Natural killer cell treated with Interleukin-12 subunit alpha and Interleukin-12 subunit beta and Interleukin-15 and Interleukin-18, amount 100 ng/mL, for 72 hours (primary cell): ENCODE measurements around the gene ASXL3. TPM values are rescaled to one million over a fixed set of nuclear protein-coding genes. Genes with fewer than 3 reads are reported as not detected.

Source experiments
- ATAC-seq, 2 donors: fragments of 150-1000 bp; cut with Tn5 transposase in 1 of 2; sonication (Bioruptor Pico), chemical (Tn5 transposase) in 1 of 2; 2 replicates each; pipeline ENCODE4 v1.10.0; 2021
- DNase-seq: peaks from one replicate; pipeline ENCODE4 v3.0.0; 2022; ENCODE audit warnings: low spot score
- H3K27ac Mint-ChIP-seq, 2 donors: 1 replicate in 1 of 2; 2 replicates in 1 of 2; pipeline ENCODE4 v1.8.0; 2022; ENCODE audit warnings: mixed read lengths in 2 of 2, mild to moderate bottlenecking in 1 of 2, moderate library complexity in 1 of 2
- H3K27me3 Mint-ChIP-seq, 2 donors: 1 replicate in 1 of 2; 2 replicates in 1 of 2; pipeline ENCODE4 v1.8.0; 2022; ENCODE audit warnings: mixed read lengths in 2 of 2
- H3K36me3 Mint-ChIP-seq: one replicate; pipeline ENCODE4 v1.8.0; 2022; ENCODE audit warnings: mixed read lengths
- H3K4me1 Mint-ChIP-seq, 2 donors: 1 replicate in 1 of 2; 2 replicates in 1 of 2; pipeline ENCODE4 v1.8.0; 2022; ENCODE audit warnings: low read depth in 2 of 2, mixed read lengths in 2 of 2, mild to moderate bottlenecking in 1 of 2
- H3K4me3 Mint-ChIP-seq: one replicate; pipeline ENCODE4 v1.8.0; 2022; ENCODE audit warnings: mixed read lengths
- H3K9me3 Mint-ChIP-seq: 2 replicates; pipeline ENCODE4 v1.8.0; 2022; ENCODE audit warnings: mixed read lengths
- total RNA-seq, 2 donors: library from RNA; stranded (reverse); gene quantifications; one replicate each; pipeline ENCODE4 v1.2.3, GENCODE V29; 2022

Gene ASXL3
- total RNA-seq, 2 donors from 2014 or later: not detected

- ATAC-seq (no peak), DNase-seq (no peak)
- H3K4me1 Mint-ChIP-seq: no peaks in the 10 kb centered on the region
- H3K36me3 Mint-ChIP-seq: peaks cover 9% of the 10 kb centered on the region
- peaks cover 4% of the 10 kb centered on the region for H3K9me3 Mint-ChIP-seq
- H3K4me3 Mint-ChIP-seq: no peak overlapping the region
- no peaks in the 10 kb centered on the region for H3K27me3 Mint-ChIP-seq
- H3K27ac Mint-ChIP-seq: no peak overlapping the region
Observed at GRCh38 chr18:33697498-33697897, 119.5 kb downstream of the ASXL3 start.

GRCh38 chr18:33699372-33699771 lies 121.4 kb downstream of the ASXL3 start:
- H3K9me3 Mint-ChIP-seq: no peaks in the 10 kb centered on the region
- H3K27ac Mint-ChIP-seq: no peak overlapping the region
- no peaks in the 10 kb centered on the region for H3K36me3 Mint-ChIP-seq
- H3K27me3 Mint-ChIP-seq: no peaks in the 10 kb centered on the region
- no peak overlapping the region for H3K4me3 Mint-ChIP-seq
- ATAC-seq (no peak), DNase-seq (no peak)
- H3K4me1 Mint-ChIP-seq: no peaks in the 10 kb centered on the region

DNA sequence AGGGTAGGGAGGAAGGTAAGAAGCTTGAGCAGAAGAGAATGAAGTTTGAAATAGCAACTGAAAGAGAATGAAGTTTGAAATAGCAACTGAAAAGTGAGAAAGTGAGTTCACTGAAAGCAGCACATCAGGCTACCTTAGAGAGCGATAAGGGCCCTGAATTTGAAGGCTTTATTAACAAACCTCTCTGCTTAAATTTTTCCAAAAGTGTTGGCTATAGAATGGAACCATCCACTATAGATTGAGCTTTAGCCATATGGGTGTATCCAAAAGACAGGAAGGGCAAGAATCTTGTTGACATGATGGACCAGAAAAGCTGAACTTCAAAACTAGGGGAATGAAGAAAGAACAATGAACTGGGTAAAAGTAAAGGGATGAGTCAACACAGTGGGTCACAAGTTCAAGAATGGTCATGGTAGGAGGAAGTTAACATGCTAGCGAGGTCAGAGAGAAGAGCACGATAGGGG lies 122.5 kb downstream of the ASXL3 start:
- Mint-ChIP-seq H3K27ac (no peak overlapping the region), H3K36me3 (no peaks in the 10 kb centered on the region), H3K4me1 (no peaks in the 10 kb centered on the region), H3K4me3 (no peak overlapping the region), H3K27me3 (no peaks in the 10 kb centered on the region), H3K9me3 (no peaks in the 10 kb centered on the region)
- DNase-seq (no peak), ATAC-seq (no peak)

- Mint-ChIP-seq H3K36me3 (no peaks in the 10 kb centered on the region), H3K27me3 (no peaks in the 10 kb centered on the region)
- no peak for ATAC-seq
Observed at GRCh38 chr18:33702625-33703024, 124.6 kb downstream of the ASXL3 start.

DNA sequence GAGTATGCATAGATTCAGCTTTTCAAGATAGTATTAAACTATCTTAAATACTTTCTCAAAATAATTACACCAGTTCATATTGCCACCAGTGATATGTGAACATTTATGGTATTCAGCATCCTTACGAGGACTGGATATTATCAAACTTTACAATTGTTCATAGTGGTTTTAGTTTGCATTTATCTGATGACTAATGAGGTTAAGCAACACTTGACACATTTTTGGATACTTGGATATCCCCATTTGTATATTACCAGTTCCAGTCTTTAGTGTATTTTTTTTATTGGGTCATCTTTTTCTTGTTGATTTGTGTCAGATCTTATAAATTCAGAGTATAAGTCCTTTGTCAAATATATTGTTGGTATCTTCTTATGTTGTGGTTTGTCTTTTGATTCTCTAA lies 128.4 kb downstream of the ASXL3 start:
- Mint-ChIP-seq H3K4me3 (no peak overlapping the region), H3K4me1 (no peaks in the 10 kb centered on the region), H3K36me3 (no peaks in the 10 kb centered on the region), H3K9me3 (peaks cover 5% of the 10 kb centered on the region), H3K27ac (no peak overlapping the region), H3K27me3 (no peaks in the 10 kb centered on the region)
- no peak for DNase-seq
- no peak for ATAC-seq

More at GRCh38 chr18:33702625-33703024, 124.6 kb downstream of the ASXL3 start:
- Mint-ChIP-seq H3K27ac (no peak overlapping the region), H3K9me3 (peaks cover 5% of the 10 kb centered on the region), H3K4me1 (no peaks in the 10 kb centered on the region), H3K4me3 (no peak overlapping the region)
- DNase-seq: no peak

DNA sequence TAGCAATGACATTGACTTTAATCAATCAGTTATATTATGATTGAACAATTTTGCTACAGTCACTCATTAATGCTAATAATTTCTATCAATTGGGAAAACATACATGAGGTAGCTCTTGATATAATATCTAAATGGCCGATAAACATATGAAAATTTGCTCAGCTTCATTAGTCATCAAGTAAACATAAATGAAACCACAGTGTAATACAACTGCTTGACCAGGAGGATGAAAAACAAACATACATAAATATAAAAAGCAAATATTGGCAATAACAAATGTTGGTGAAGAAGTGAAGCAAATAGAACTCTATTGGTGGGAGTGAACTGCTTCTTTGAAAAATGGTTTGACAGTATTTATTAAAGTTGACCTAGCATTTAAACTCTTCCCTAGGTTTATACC lies 130.9 kb downstream of the ASXL3 start:
- no peak for DNase-seq
- no peak overlapping the region for H3K4me3 Mint-ChIP-seq
- no peaks in the 10 kb centered on the region for H3K36me3 Mint-ChIP-seq
- H3K4me1 Mint-ChIP-seq: no peaks in the 10 kb centered on the region
- peaks cover 5% of the 10 kb centered on the region for H3K9me3 Mint-ChIP-seq
- H3K27me3 Mint-ChIP-seq: no peaks in the 10 kb centered on the region
- no peak overlapping the region for H3K27ac Mint-ChIP-seq
- no peak for ATAC-seq

DNA sequence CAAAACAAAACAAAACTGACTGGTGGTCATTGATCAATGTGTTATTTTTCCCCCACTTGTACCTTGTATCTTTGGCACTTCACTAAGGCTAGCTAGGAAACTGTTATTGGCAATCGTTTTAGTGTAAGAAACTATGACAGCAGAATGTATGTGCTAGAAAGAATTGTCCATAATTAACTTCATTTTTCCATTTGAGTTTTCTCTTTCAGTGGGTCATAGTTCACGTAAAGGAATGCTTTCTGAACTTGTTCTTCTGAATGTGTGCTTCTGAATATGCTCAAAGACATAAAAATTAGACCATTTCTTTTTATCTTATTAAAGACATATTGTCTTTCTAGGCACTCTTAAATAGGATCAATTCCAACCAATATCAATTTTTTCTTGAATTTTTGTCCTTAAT lies 132.2 kb downstream of the ASXL3 start:
- Mint-ChIP-seq H3K4me1 (no peaks in the 10 kb centered on the region), H3K9me3 (peaks cover 5% of the 10 kb centered on the region), H3K27ac (no peak overlapping the region), H3K4me3 (no peak overlapping the region), H3K36me3 (peaks cover 4% of the 10 kb centered on the region), H3K27me3 (no peaks in the 10 kb centered on the region)
- DNase-seq: no peak
- ATAC-seq: no peak

DNA sequence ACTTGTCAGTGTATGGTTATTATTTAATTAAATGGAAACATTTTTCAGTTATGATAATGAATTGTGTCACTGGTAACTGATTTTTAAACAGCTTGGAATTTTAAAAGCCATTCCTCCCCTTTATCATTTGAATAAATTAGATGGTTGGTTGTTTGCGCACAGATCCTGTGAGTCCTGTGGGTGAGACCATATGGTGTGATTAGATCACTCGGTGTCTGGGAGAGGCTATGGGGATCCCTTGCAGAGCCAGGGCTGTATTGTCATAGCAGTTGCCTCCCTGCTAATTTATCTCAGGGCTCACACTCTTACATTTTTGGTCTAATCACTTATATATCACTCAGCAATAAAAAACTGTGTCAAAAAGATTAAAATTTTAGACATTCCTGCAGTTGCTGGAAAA lies 133.5 kb downstream of the ASXL3 start:
- Mint-ChIP-seq H3K4me3 (no peak overlapping the region), H3K27ac (no peak overlapping the region), H3K9me3 (peaks cover 5% of the 10 kb centered on the region), H3K36me3 (peaks cover 4% of the 10 kb centered on the region), H3K27me3 (no peaks in the 10 kb centered on the region), H3K4me1 (no peaks in the 10 kb centered on the region)
- ATAC-seq: no peak
- DNase-seq: no peak

DNA sequence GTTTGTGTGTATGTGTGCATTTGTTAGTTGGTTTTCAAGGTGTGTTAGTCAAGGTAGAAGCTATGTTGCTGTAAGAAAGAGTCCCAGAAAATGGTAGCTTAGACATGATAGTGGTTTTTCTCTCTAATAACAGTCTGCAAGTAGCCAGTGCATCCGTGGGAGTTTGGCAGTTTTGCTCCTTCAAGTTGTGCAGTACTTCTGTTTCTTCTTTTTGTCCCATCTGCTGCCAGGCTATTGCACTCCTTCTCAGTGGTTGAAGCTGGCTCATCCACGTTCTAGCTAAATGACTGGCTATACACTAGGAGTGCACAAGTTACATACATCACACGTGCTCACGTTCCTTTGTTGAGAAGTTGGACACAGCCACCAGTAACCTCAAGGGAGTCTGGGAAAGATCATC lies 134.7 kb downstream of the ASXL3 start:
- H3K4me3 Mint-ChIP-seq: no peak overlapping the region
- no peaks in the 10 kb centered on the region for H3K4me1 Mint-ChIP-seq
- H3K36me3 Mint-ChIP-seq: peaks cover 4% of the 10 kb centered on the region
- no peaks in the 10 kb centered on the region for H3K27me3 Mint-ChIP-seq
- DNase-seq (no peak), ATAC-seq (no peak)
- no peaks in the 10 kb centered on the region for H3K9me3 Mint-ChIP-seq
- no peak overlapping the region for H3K27ac Mint-ChIP-seq

- H3K4me1 Mint-ChIP-seq: no peaks in the 10 kb centered on the region
- peaks cover 4% of the 10 kb centered on the region for H3K36me3 Mint-ChIP-seq
- no peak overlapping the region for H3K4me3 Mint-ChIP-seq
- no peaks in the 10 kb centered on the region for H3K27me3 Mint-ChIP-seq
- no peak for DNase-seq
- no peaks in the 10 kb centered on the region for H3K9me3 Mint-ChIP-seq
- no peak overlapping the region for H3K27ac Mint-ChIP-seq
- ATAC-seq: no peak
Observed at GRCh38 chr18:33716061-33716683, 138.2 kb downstream of the ASXL3 start.

- no peaks in the 10 kb centered on the region for H3K4me1 Mint-ChIP-seq
- DNase-seq (no peak), ATAC-seq (no peak)
- H3K36me3 Mint-ChIP-seq: peaks cover 4% of the 10 kb centered on the region
- H3K27ac Mint-ChIP-seq: no peak overlapping the region
- H3K9me3 Mint-ChIP-seq: peaks cover 5% of the 10 kb centered on the region
- no peak overlapping the region for H3K4me3 Mint-ChIP-seq
- H3K27me3 Mint-ChIP-seq: no peaks in the 10 kb centered on the region
Observed at GRCh38 chr18:33717339-33717738, 139.3 kb downstream of the ASXL3 start.

- Mint-ChIP-seq H3K27ac (no peak overlapping the region), H3K9me3 (peaks cover 9% of the 10 kb centered on the region), H3K4me3 (no peak overlapping the region), H3K36me3 (no peaks in the 10 kb centered on the region), H3K4me1 (no peaks in the 10 kb centered on the region), H3K27me3 (no peaks in the 10 kb centered on the region)
- ATAC-seq (no peak), DNase-seq (no peak)
Observed at GRCh38 chr18:33720133-33720532, 142.1 kb downstream of the ASXL3 start.

DNA sequence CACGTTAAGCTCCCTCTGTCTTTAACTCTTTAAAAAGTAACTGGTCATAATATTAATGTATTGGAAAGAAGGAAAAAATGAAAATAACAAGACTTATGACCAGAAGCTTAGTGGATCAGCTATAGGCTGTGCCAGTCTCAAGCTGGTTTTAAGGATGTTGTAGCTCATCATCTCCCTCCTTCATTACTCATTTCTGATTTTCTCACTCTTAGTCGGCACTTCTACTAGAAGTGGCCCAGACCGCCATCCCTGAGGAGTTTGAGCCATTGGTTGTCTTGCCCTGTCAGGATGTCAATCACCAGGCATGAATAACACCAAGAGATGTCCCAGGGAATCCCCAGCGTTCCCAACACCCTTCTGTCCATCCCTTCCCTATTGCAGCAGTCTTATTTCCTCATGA lies 151.5 kb downstream of the ASXL3 start:
- no peaks in the 10 kb centered on the region for H3K27me3 Mint-ChIP-seq
- ATAC-seq: no peak
- peaks cover 11% of the 10 kb centered on the region for H3K9me3 Mint-ChIP-seq
- H3K4me1 Mint-ChIP-seq: no peaks in the 10 kb centered on the region
- H3K36me3 Mint-ChIP-seq: peaks cover 5% of the 10 kb centered on the region
- DNase-seq: no peak
- no peak overlapping the region for H3K4me3 Mint-ChIP-seq
- no peak overlapping the region for H3K27ac Mint-ChIP-seq

DNA sequence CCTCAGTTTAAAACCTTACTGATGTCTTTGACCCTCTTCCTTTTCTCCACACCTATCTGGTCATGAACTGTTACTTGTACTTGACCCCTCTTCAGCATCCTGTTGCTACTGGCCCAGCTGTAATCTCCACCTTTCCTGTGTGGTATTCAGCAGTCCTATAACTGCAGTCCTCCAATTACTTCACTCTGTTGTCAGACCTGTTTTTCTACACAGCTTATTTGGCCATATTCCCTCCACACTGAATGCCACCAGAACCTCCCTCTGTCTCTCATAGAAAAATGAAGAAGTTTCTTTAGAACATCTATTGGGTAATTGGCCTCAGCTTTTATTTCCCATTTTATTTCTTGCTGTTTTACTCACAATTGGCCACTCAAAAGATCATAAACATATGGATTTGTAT lies 155.4 kb downstream of the ASXL3 start:
- ATAC-seq (no peak), DNase-seq (no peak)
- Mint-ChIP-seq H3K27ac (no peak overlapping the region), H3K4me3 (no peak overlapping the region), H3K9me3 (peaks cover 17% of the 10 kb centered on the region), H3K36me3 (peaks cover 5% of the 10 kb centered on the region), H3K4me1 (no peaks in the 10 kb centered on the region), H3K27me3 (no peaks in the 10 kb centered on the region)

DNA sequence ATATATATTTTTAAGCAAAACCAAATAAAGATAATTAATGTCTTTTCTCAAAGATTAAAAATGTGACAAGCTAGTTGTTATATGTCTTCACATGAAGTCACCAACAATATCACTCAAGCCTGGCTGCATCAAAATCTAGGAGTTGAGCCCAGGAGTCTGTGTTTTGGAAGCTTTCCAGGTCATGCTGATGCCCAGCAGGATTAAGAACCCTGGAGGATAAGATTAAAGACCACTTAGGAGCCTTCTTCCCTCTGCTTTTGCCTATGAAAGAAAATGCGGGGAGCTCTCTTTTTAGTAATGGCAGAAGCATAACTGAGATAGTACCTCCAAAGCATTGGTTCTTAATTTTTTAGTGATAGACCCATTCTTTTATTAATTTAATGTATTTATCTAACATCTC lies 157.4 kb downstream of the ASXL3 start:
- Mint-ChIP-seq H3K4me1 (no peaks in the 10 kb centered on the region), H3K36me3 (peaks cover 5% of the 10 kb centered on the region), H3K27me3 (no peaks in the 10 kb centered on the region), H3K27ac (no peak overlapping the region), H3K4me3 (no peak overlapping the region), H3K9me3 (peaks cover 13% of the 10 kb centered on the region)
- ATAC-seq (no peak), DNase-seq (no peak)
